HepG2 (cell line): ENCODE results near the gene PPP1R18. TPM values are rescaled to one million over a fixed set of nuclear protein-coding genes. Genes with fewer than 3 reads are reported as not detected.
A peak's percentile ranks its signal among the peaks of the same experiment; 100 is the strongest.

Source experiments
- GATAD1 ChIP-seq: IDR thresholded peaks from 2 replicates; pipeline ENCODE4 v1.6.1; 2016; ENCODE audit warnings: missing genetic modification reagents, missing compliant biosample characterization
- HDAC1 ChIP-seq: sonication (generic); formaldehyde crosslinking; IDR thresholded peaks from 2 replicates; pipeline ENCODE4 v1.5.1; 2020; ENCODE audit warnings: mild to moderate bottlenecking, missing genetic modification reagents
- KDM3A ChIP-seq: IDR thresholded peaks from 2 replicates; pipeline ENCODE4 v1.6.1; 2018; ENCODE audit warnings: low read depth, missing compliant biosample characterization
- KLF6 ChIP-seq: IDR thresholded peaks from 2 replicates; pipeline ENCODE4 v1.8.0; 2016; ENCODE audit warnings: missing biosample characterization, missing genetic modification reagents
- PRPF4 ChIP-seq: fragments of 200-400 bp; formaldehyde crosslinking; IDR thresholded peaks from 2 replicates; pipeline ENCODE4 v1.6.1; 2016; ENCODE audit warnings: low read length, low read depth; ENCODE audit not compliant: poor library complexity, severe bottlenecking
- SIN3B ChIP-seq: fragments of 150-350 bp; IDR thresholded peaks from 2 replicates; pipeline ENCODE4 v1.6.1; 2014; ENCODE audit warnings: low read length
- SMAD9 ChIP-seq: sonication (generic); formaldehyde crosslinking; IDR thresholded peaks from 2 replicates; pipeline ENCODE4 v1.5.1; 2020; ENCODE audit warnings: mild to moderate bottlenecking, missing genetic modification reagents
- SPEN ChIP-seq: sonication (generic); formaldehyde crosslinking; IDR thresholded peaks from 2 replicates; pipeline ENCODE4 v1.5.1; 2020; ENCODE audit warnings: low read depth, mild to moderate bottlenecking, missing genetic modification reagents
- SRSF1 ChIP-seq: fragments of 200-400 bp; formaldehyde crosslinking; optimal IDR thresholded peaks from 2 replicates; pipeline ENCODE3; 2017; ENCODE audit warnings: mild to moderate bottlenecking, low read depth, low read length, moderate library complexity
- ZBTB1 ChIP-seq: sonication (generic); formaldehyde crosslinking; IDR thresholded peaks from 2 replicates; pipeline ENCODE4 v1.4.0; 2020; ENCODE audit warnings: missing genetic modification reagents, borderline replicate concordance
- ZNF160 ChIP-seq: sonication (generic); formaldehyde crosslinking; IDR thresholded peaks from 2 replicates; pipeline ENCODE4 v1.8.0; 2022; ENCODE audit warnings: mild to moderate bottlenecking, inconsistent platforms, missing genetic modification reagents
- ZNF205 ChIP-seq: IDR thresholded peaks from 2 replicates; pipeline ENCODE4 v1.6.1; 2018; ENCODE audit warnings: missing biosample characterization, missing genetic modification reagents
- ZNF264 ChIP-seq: sonication (generic); formaldehyde crosslinking; IDR thresholded peaks from 2 replicates; pipeline ENCODE4 v1.4.0; 2020; ENCODE audit warnings: missing genetic modification reagents
- ZNF282 ChIP-seq: fragments of 450-650 bp; IDR thresholded peaks from 2 replicates; pipeline ENCODE4 v1.6.1; 2018; ENCODE audit not compliant: partially characterized antibody
- ZNF333 ChIP-seq: sonication (generic); formaldehyde crosslinking; IDR thresholded peaks from 2 replicates; pipeline ENCODE4 v1.4.0; 2020; ENCODE audit warnings: mild to moderate bottlenecking, missing genetic modification reagents, borderline replicate concordance
- ZNF543 ChIP-seq: sonication (generic); formaldehyde crosslinking; IDR thresholded peaks from 2 replicates; pipeline ENCODE4 v1.4.0; 2020; ENCODE audit warnings: mild to moderate bottlenecking, missing genetic modification reagents
- ZNF607 ChIP-seq: sonication (generic); formaldehyde crosslinking; IDR thresholded peaks from 2 replicates; pipeline ENCODE4 v1.5.1; 2020; ENCODE audit warnings: missing genetic modification reagents, mild to moderate bottlenecking, borderline replicate concordance
- ZNF766 ChIP-seq: sonication (generic); formaldehyde crosslinking; IDR thresholded peaks from 2 replicates; pipeline ENCODE4 v1.5.0; 2020; ENCODE audit warnings: missing genetic modification reagents, borderline replicate concordance
- ZSCAN22 ChIP-seq: sonication (generic); formaldehyde crosslinking; IDR thresholded peaks from 2 replicates; pipeline ENCODE4 v1.4.0; 2020; ENCODE audit warnings: mild to moderate bottlenecking, missing genetic modification reagents
- polyA plus RNA-seq, 8 experiments: library from polyadenylated mRNA; depleted of rRNA in 3 of 8; stranded (reverse) in 7 of 8; unstranded in 1 of 8; fragments of >200 nt; fragmentation: Illumina TruSeq in 4 of 8; extraction: Trizol in 4 of 8; gene quantifications; 2 replicates each; pipeline versions ENCODE4 v1.2.1 to v1.2.3, GENCODE V29; 2011 to 2016; ENCODE audit warnings: low read depth in 4 of 8, missing spikeins in 1 of 8, mixed read lengths in 1 of 8; ENCODE audit not compliant: insufficient read depth in 1 of 8
- total RNA-seq, 5 experiments: library from RNA; depleted of rRNA; stranded (reverse); fragments of >200 nt; fragmentation: Illumina TruSeq; extraction: Trizol; gene quantifications; 2 replicates each; pipeline ENCODE4 v1.2.3, GENCODE V29; 2016; ENCODE audit warnings: low read depth in 1 of 5
- TF ChIP-seq, protein P1 (sequence below): sonication (generic); formaldehyde crosslinking; IDR thresholded peaks from 2 replicates; pipeline ENCODE4 v1.4.0; 2020; ENCODE audit warnings: missing genetic modification reagents, borderline replicate concordance
- TF ChIP-seq, protein P2 (sequence below): sonication (generic); formaldehyde crosslinking; IDR thresholded peaks from 2 replicates; pipeline ENCODE4 v1.4.0; 2020; ENCODE audit warnings: missing genetic modification reagents
- TF ChIP-seq, protein P3 (sequence below): IDR thresholded peaks from 2 replicates; pipeline ENCODE4 v1.6.1; 2012; ENCODE audit warnings: inconsistent platforms
- TF ChIP-seq, protein P4 (sequence below): sonication (generic); formaldehyde crosslinking; IDR thresholded peaks from 2 replicates; pipeline ENCODE4 v1.4.0; 2020; ENCODE audit warnings: missing genetic modification reagents, borderline replicate concordance

The PPP1R18 gene
- total and polyA plus RNA-seq, 2 of the 13 experiments (the other 11 are each of a cell fraction or from before 2014, with no cell fraction given): 4.9 to 9.2 TPM

DNA sequence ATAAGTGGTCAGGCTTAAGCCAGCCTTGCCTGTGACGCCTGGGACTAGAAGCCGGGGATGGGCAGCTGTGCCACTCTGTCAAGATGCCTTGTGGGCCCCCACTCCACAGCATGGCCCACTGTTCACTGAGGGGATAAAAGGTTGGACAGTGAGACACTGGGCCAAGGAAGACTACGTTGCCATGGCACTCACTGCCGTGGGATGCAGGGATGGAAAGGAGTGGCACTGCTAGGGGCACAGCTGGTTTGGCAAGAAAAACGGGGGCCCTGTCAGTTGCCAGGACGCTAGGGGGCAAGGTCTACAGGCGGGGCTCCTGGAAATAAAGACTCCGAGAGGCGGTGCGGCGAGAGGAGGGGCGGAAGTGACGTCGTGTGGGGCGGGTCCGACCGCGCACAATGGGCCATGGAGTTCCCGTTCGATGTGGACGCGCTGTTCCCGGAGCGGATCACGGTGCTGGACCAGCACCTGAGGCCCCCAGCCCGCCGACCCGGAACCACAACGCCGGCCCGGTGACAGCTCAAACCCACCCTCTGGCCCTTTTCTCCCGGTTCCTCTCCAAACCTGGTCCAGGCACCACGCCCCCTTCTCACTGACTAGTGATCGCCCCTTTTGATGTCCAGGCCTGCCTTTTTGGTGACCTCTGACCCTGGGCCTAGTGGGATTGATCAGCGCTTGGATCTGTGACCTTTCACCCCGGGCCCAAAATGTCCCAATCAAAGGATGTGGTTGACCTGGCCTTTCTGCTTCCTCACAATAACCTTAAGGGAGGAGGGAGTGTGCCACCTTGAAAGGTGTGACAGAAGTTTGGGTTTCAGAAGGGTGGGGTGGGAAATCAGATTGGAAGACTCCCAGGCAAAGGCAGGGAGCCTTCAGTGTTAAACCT, 59.7 kb downstream of the PPP1R18 start, which contains the start of gene ATAT1 (continued):
- TF ChIP-seq SMAD9 (CRISPR knock-in tag): peak; percentile 97
- peak; percentile 76; the same call in 1 of the 2 replicates for TF ChIP-seq SPEN (CRISPR knock-in tag)
- TF ChIP-seq ZNF543 (CRISPR knock-in tag): peak; percentile 90
- TF ChIP-seq, protein P1, sequence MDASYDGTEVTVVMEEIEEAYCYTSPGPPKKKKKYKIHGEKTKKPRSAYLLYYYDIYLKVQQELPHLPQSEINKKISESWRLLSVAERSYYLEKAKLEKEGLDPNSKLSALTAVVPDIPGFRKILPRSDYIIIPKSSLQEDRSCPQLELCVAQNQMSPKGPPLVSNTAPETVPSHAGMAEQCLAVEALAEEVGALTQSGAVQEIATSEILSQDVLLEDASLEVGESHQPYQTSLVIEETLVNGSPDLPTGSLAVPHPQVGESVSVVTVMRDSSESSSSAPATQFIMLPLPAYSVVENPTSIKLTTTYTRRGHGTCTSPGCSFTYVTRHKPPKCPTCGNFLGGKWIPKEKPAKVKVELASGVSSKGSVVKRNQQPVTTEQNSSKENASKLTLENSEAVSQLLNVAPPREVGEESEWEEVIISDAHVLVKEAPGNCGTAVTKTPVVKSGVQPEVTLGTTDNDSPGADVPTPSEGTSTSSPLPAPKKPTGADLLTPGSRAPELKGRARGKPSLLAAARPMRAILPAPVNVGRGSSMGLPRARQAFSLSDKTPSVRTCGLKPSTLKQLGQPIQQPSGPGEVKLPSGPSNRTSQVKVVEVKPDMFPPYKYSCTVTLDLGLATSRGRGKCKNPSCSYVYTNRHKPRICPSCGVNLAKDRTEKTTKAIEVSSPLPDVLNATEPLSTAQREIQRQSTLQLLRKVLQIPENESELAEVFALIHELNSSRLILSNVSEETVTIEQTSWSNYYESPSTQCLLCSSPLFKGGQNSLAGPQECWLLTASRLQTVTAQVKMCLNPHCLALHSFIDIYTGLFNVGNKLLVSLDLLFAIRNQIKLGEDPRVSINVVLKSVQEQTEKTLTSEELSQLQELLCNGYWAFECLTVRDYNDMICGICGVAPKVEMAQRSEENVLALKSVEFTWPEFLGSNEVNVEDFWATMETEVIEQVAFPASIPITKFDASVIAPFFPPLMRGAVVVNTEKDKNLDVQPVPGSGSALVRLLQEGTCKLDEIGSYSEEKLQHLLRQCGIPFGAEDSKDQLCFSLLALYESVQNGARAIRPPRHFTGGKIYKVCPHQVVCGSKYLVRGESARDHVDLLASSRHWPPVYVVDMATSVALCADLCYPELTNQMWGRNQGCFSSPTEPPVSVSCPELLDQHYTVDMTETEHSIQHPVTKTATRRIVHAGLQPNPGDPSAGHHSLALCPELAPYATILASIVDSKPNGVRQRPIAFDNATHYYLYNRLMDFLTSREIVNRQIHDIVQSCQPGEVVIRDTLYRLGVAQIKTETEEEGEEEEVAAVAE: no peak; the same call in 1 of the 2 replicates
- TF ChIP-seq ZNF160 (CRISPR knock-in tag): peak; percentile 39; the same call in 1 of the 2 replicates
- TF ChIP-seq ZNF766: peak; percentile 79; the same call in 1 of the 2 replicates
- TF ChIP-seq KLF6: peak; percentile 59; the same call in 1 of the 2 replicates
- TF ChIP-seq ZNF282: no peak
- TF ChIP-seq KDM3A (CRISPR knock-in tag): peak; percentile 26; the same call in 1 of the 2 replicates
- peak; percentile 94 for TF ChIP-seq SRSF1
- TF ChIP-seq, protein P2, sequence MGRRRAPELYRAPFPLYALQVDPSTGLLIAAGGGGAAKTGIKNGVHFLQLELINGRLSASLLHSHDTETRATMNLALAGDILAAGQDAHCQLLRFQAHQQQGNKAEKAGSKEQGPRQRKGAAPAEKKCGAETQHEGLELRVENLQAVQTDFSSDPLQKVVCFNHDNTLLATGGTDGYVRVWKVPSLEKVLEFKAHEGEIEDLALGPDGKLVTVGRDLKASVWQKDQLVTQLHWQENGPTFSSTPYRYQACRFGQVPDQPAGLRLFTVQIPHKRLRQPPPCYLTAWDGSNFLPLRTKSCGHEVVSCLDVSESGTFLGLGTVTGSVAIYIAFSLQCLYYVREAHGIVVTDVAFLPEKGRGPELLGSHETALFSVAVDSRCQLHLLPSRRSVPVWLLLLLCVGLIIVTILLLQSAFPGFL: no peak
- TF ChIP-seq, protein P3, sequence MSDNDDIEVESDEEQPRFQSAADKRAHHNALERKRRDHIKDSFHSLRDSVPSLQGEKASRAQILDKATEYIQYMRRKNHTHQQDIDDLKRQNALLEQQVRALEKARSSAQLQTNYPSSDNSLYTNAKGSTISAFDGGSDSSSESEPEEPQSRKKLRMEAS: peak; percentile 85
- TF ChIP-seq GATAD1: peak; percentile 91
- TF ChIP-seq, protein P4, sequence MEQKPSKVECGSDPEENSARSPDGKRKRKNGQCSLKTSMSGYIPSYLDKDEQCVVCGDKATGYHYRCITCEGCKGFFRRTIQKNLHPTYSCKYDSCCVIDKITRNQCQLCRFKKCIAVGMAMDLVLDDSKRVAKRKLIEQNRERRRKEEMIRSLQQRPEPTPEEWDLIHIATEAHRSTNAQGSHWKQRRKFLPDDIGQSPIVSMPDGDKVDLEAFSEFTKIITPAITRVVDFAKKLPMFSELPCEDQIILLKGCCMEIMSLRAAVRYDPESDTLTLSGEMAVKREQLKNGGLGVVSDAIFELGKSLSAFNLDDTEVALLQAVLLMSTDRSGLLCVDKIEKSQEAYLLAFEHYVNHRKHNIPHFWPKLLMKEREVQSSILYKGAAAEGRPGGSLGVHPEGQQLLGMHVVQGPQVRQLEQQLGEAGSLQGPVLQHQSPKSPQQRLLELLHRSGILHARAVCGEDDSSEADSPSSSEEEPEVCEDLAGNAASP (CRISPR knock-in tag): 0 out of 2 replicates have a peak, but pooled peaks have one; percentile 24
- TF ChIP-seq PRPF4: no peak
- TF ChIP-seq ZNF264 (CRISPR knock-in tag): peak; percentile 61; the same call in 1 of the 2 replicates
- TF ChIP-seq SIN3B: peak; percentile 64; the same call in 1 of the 2 replicates
- TF ChIP-seq ZNF333: 0 out of 2 replicates have a peak, but pooled peaks have one; percentile 76
- no peak for TF ChIP-seq ZSCAN22
- peak; percentile 79; the same call in 1 of the 2 replicates for TF ChIP-seq ZNF607 (CRISPR knock-in tag)
- peak; percentile 91 for TF ChIP-seq HDAC1 (CRISPR knock-in tag)
- TF ChIP-seq ZBTB1 (CRISPR knock-in tag): no peak
- TF ChIP-seq ZNF205 (CRISPR knock-in tag): 0 out of 2 replicates have a peak, but pooled peaks have one; percentile 23
